Naive thymus-derived CD4-positive, alpha-beta T cell (primary cell): Measurements from ENCODE around the gene RCAN3. TPM values are rescaled to one million over a fixed set of nuclear protein-coding genes. Genes with fewer than 3 reads are reported as not detected.
A peak's percentile ranks its signal among the peaks of the same experiment; 100 is the strongest.

Experiments
- ATAC-seq: fragments of 150-1000 bp; cut with Tn5 transposase; 2 replicates; pipeline ENCODE4 v1.10.0; 2021; ENCODE audit warnings: mild to moderate bottlenecking, moderate library complexity
- CTCF ChIA-PET: fragments of 350-600 bp; sonication (Branson Sonifier 250); formaldehyde crosslinking; loops from one replicate; lab custom pipeline; 2021; ENCODE audit warnings: antibody characterized with exemption; lab: Charles Lee
- POLR2A ChIA-PET: fragments of 350-600 bp; sonication (Branson Sonifier 250); formaldehyde crosslinking; loops from one replicate; lab custom pipeline; 2021; ENCODE audit warnings: antibody characterized with exemption, inconsistent platforms; lab: Charles Lee
- DNase-seq, 9 donors: peaks; one replicate each; pipeline versions ENCODE4 v3.0.0 to v3.0.0-alpha.2; 2020 to 2022; ENCODE audit warnings: mixed read lengths in 1 of 9
- H3K27ac ChIP-seq: one replicate; pipeline ENCODE4 v1.7.0; 2013; ENCODE audit warnings: mild to moderate bottlenecking, low read depth, low read length, moderate library complexity
- H3K27me3 ChIP-seq, 2 donors: one replicate each; pipeline ENCODE4 v1.7.0; 2013; ENCODE audit warnings: low read length in 2 of 2, mild to moderate bottlenecking in 2 of 2, moderate library complexity in 2 of 2; ENCODE audit not compliant: control insufficient read depth in 2 of 2, insufficient read depth in 2 of 2
- H3K36me3 ChIP-seq, 3 experiments: 1 replicate in 2 of 3; 2 replicates in 1 of 3; pipeline ENCODE4 v1.7.0; 2013; ENCODE audit warnings: low read length in 3 of 3, mild to moderate bottlenecking in 3 of 3, moderate library complexity in 1 of 3; ENCODE audit not compliant: insufficient read depth in 3 of 3, control insufficient read depth in 2 of 3
- H3K4me1 ChIP-seq, 2 donors: one replicate each; pipeline ENCODE4 v1.7.0; 2013; ENCODE audit warnings: low read length in 2 of 2, mild to moderate bottlenecking in 2 of 2, moderate library complexity in 1 of 2; ENCODE audit not compliant: control insufficient read depth in 2 of 2, insufficient read depth in 2 of 2
- H3K4me3 ChIP-seq: 2 replicates; pipeline ENCODE4 v1.7.0; 2013; ENCODE audit warnings: mild to moderate bottlenecking, low read length
- H3K9me3 ChIP-seq, 3 experiments: 1 replicate in 2 of 3; 2 replicates in 1 of 3; pipeline ENCODE4 v1.7.0; 2013; ENCODE audit warnings: low read length in 3 of 3; ENCODE audit not compliant: control insufficient read depth in 2 of 3
- H3K27ac Mint-ChIP-seq, 9 donors: one replicate each; pipeline ENCODE4 v1.8.0; 2020 to 2022; ENCODE audit warnings: mixed read lengths in 9 of 9, mild to moderate bottlenecking in 8 of 9, moderate library complexity in 5 of 9, inconsistent platforms in 2 of 9
- H3K27me3 Mint-ChIP-seq, 5 donors: one replicate each; pipeline ENCODE4 v1.8.0; 2021 to 2022; ENCODE audit warnings: mixed read lengths in 5 of 5, mild to moderate bottlenecking in 1 of 5
- H3K36me3 Mint-ChIP-seq, 5 donors: one replicate each; pipeline ENCODE4 v1.8.0; 2020 to 2022; ENCODE audit warnings: mixed read lengths in 5 of 5, mild to moderate bottlenecking in 3 of 5, inconsistent platforms in 1 of 5
- H3K4me1 Mint-ChIP-seq, 7 donors: one replicate each; pipeline ENCODE4 v1.8.0; 2020 to 2022; ENCODE audit warnings: mixed read lengths in 7 of 7, mild to moderate bottlenecking in 3 of 7, inconsistent platforms in 1 of 7
- H3K4me3 Mint-ChIP-seq, 10 donors: one replicate each; pipeline ENCODE4 v1.8.0; 2020 to 2022; ENCODE audit warnings: mild to moderate bottlenecking in 10 of 10, mixed read lengths in 10 of 10, moderate library complexity in 6 of 10, inconsistent platforms in 2 of 10
- H3K9me3 Mint-ChIP-seq, 11 donors: one replicate each; pipeline ENCODE4 v1.8.0; 2020 to 2022; ENCODE audit warnings: mixed read lengths in 11 of 11, mild to moderate bottlenecking in 4 of 11, inconsistent platforms in 1 of 11, moderate library complexity in 1 of 11
- intact Hi-C, 2 donors: fragments of 100-400 bp; cut with micrococcal nuclease; formaldehyde crosslinking; loops; one replicate each; pipeline ENCODE4 v1.15.1; 2023
- polyA plus RNA-seq, 2 donors: library from polyadenylated mRNA; unstranded; fragments of 300-500 nt; fragmentation: Illumina TruSeq; gene quantifications; one replicate each; pipeline ENCODE4 v1.2.3, GENCODE V29; 2021
- total RNA-seq, 6 experiments: library from RNA in 5 of 6; stranded (reverse) in 5 of 6; gene quantifications; 1 replicate in 5 of 6; 2 replicates in 1 of 6; pipeline ENCODE4 v1.2.3 and lab custom pipeline; 2021 to 2026

The RCAN3 gene
- total and polyA plus RNA-seq, 7 experiments from 2014 or later, result 68.5 to 247 (median 179) TPM

- H3K27ac Mint-ChIP-seq, result no peak overlapping the region
- ChIA-PET CTCF (interaction anchor here (0.7 to 1.2 kb wide), 3 partner anchors 9 to 142 kb away, joined by 3 to 4 read pairs (median 3); partner anchors contain the start of gene NIPAL3), POLR2A (no interaction called here)
- no peaks in the 10 kb centered on the region for H3K36me3 Mint-ChIP-seq
- H3K4me1 Mint-ChIP-seq, result peaks cover 10 to 31% (median 13%) of the 10 kb centered on the region in 7 donors
- H3K27ac ChIP-seq, result no peak overlapping the region
- no peaks in the 10 kb centered on the region for H3K9me3 ChIP-seq
- DNase-seq (no peak), ATAC-seq (no peak)
- H3K4me1 ChIP-seq, result peaks cover 0 to 8% of the 10 kb centered on the region in 2 donors
- intact Hi-C loops, result no loop called here
- no peak overlapping the region for H3K4me3 ChIP-seq
- H3K36me3 ChIP-seq, result no peaks in the 10 kb centered on the region
- H3K4me3 Mint-ChIP-seq, result no peak overlapping the region
- peaks cover 0 to 61% (median 9%) of the 10 kb centered on the region in 5 donors for H3K27me3 Mint-ChIP-seq
- H3K9me3 Mint-ChIP-seq, result no peaks in the 10 kb centered on the region
- no peaks in the 10 kb centered on the region for H3K27me3 ChIP-seq
Observed at GRCh38 chr1:24557711-24558131, 55.1 kb downstream of the RCAN3 start.

- H3K27me3 Mint-ChIP-seq, result peaks cover 0 to 56% (median 9%) of the 10 kb centered on the region in 5 donors
- CTCF ChIA-PET, result interaction anchor here (0.7 to 1.2 kb wide), 3 partner anchors 10 to 143 kb away, joined by 3 to 4 read pairs (median 3); partner anchors contain the start of gene NIPAL3
- H3K36me3 ChIP-seq, result no peaks in the 10 kb centered on the region
Observed at GRCh38 chr1:24558455-24558854, 55.8 kb downstream of the RCAN3 start.

GRCh38 chr1:24558902-24559791 lies 56.5 kb downstream of the RCAN3 start:
- CTCF ChIA-PET, result no interaction called here
- Mint-ChIP-seq H3K4me1 (peaks cover 10 to 34% (median 16%) of the 10 kb centered on the region in 7 donors), H3K27me3 (peaks cover 0 to 56% (median 9%) of the 10 kb centered on the region in 5 donors), H3K4me3 (no peak overlapping the region), H3K9me3 (no peaks in the 10 kb centered on the region), H3K27ac (peak overlapping the region in 1 of 9 donors; percentile 59), H3K36me3 (no peaks in the 10 kb centered on the region)
- peaks cover 0 to 8% of the 10 kb centered on the region in 2 donors for H3K4me1 ChIP-seq
- no peak for DNase-seq
- H3K27ac ChIP-seq, result no peak overlapping the region
- H3K4me3 ChIP-seq, result no peak overlapping the region
- no peaks in the 10 kb centered on the region for H3K9me3 ChIP-seq
- intact Hi-C loops, result no loop called here
- no peaks in the 10 kb centered on the region for H3K27me3 ChIP-seq
- ATAC-seq, result peak; percentile 41
- POLR2A ChIA-PET, result no interaction called here
- H3K36me3 ChIP-seq, result no peaks in the 10 kb centered on the region

More at GRCh38 chr1:24558455-24558854, 55.8 kb downstream of the RCAN3 start:
- Mint-ChIP-seq H3K27ac (peak overlapping the region in 1 of 9 donors; percentile 14), H3K36me3 (no peaks in the 10 kb centered on the region), H3K9me3 (no peaks in the 10 kb centered on the region), H3K4me1 (peaks cover 10 to 34% (median 16%) of the 10 kb centered on the region in 7 donors), H3K4me3 (no peak overlapping the region)
- POLR2A ChIA-PET, result no interaction called here
- intact Hi-C loops, result no loop called here
- Histone ChIP-seq H3K4me3 (no peak overlapping the region), H3K9me3 (no peaks in the 10 kb centered on the region), H3K4me1 (peaks cover 0 to 8% of the 10 kb centered on the region in 2 donors), H3K27ac (no peak overlapping the region), H3K27me3 (no peaks in the 10 kb centered on the region)
- DNase-seq, result no peak
- ATAC-seq, result no peak

- H3K27me3 Mint-ChIP-seq, result peaks cover 0 to 48% (median 9%) of the 10 kb centered on the region in 5 donors
- ChIA-PET POLR2A (no interaction called here), CTCF (no interaction called here)
- no peaks in the 10 kb centered on the region for H3K27me3 ChIP-seq
- no peaks in the 10 kb centered on the region for H3K36me3 Mint-ChIP-seq
- H3K4me1 Mint-ChIP-seq, result peaks cover 8 to 30% (median 14%) of the 10 kb centered on the region in 7 donors
- H3K4me1 ChIP-seq, result peaks cover 0 to 8% of the 10 kb centered on the region in 2 donors
- DNase-seq, result no peak
- ATAC-seq, result no peak
- no peaks in the 10 kb centered on the region for H3K36me3 ChIP-seq
- H3K9me3 Mint-ChIP-seq, result no peaks in the 10 kb centered on the region
- H3K27ac ChIP-seq, result no peak overlapping the region
- H3K4me3 ChIP-seq, result no peak overlapping the region
- no peaks in the 10 kb centered on the region for H3K9me3 ChIP-seq
- intact Hi-C loops, result no loop called here
- H3K4me3 Mint-ChIP-seq, result no peak overlapping the region
- H3K27ac Mint-ChIP-seq, result peak overlapping the region in 1 of 9 donors; percentile 81
Observed at GRCh38 chr1:24560361-24560760, 57.7 kb downstream of the RCAN3 start.

GRCh38 chr1:24562625-24563024 lies 60.0 kb downstream of the RCAN3 start:
- H3K27ac Mint-ChIP-seq, result no peak overlapping the region

GRCh38 chr1:24564695-24565094 lies 62.1 kb downstream of the RCAN3 start:
- Histone ChIP-seq H3K36me3 (no peaks in the 10 kb centered on the region), H3K4me1 (no peaks in the 10 kb centered on the region), H3K27me3 (no peaks in the 10 kb centered on the region), H3K4me3 (no peak overlapping the region), H3K27ac (no peak overlapping the region), H3K9me3 (no peaks in the 10 kb centered on the region)
- H3K27me3 Mint-ChIP-seq, result peaks cover 0 to 20% (median 0%) of the 10 kb centered on the region in 5 donors
- ATAC-seq (no peak), DNase-seq (no peak)
- H3K9me3 Mint-ChIP-seq, result no peaks in the 10 kb centered on the region
- peak overlapping the region in 1 of 9 donors; percentile 5 for H3K27ac Mint-ChIP-seq
- ChIA-PET POLR2A (no interaction called here), CTCF (no interaction called here)
- H3K4me3 Mint-ChIP-seq, result no peak overlapping the region
- H3K36me3 Mint-ChIP-seq, result no peaks in the 10 kb centered on the region
- H3K4me1 Mint-ChIP-seq, result peaks cover 3 to 22% (median 4%) of the 10 kb centered on the region in 7 donors
- intact Hi-C loops, result no loop called here

More at GRCh38 chr1:24562625-24563024, 60.0 kb downstream of the RCAN3 start:
- Histone ChIP-seq H3K27me3 (no peaks in the 10 kb centered on the region), H3K4me3 (no peak overlapping the region), H3K27ac (no peak overlapping the region), H3K4me1 (no peaks in the 10 kb centered on the region), H3K9me3 (no peaks in the 10 kb centered on the region), H3K36me3 (no peaks in the 10 kb centered on the region)
- no peak for ATAC-seq
- Mint-ChIP-seq H3K27me3 (peaks cover 0 to 29% (median 0%) of the 10 kb centered on the region in 5 donors), H3K9me3 (no peaks in the 10 kb centered on the region), H3K4me3 (no peak overlapping the region), H3K36me3 (no peaks in the 10 kb centered on the region), H3K4me1 (peaks cover 3 to 22% (median 5%) of the 10 kb centered on the region in 7 donors)
- POLR2A ChIA-PET, result interaction anchor here (0.7 kb wide), 1 partner anchor 25 kb away, joined by 3 read pairs; no protein-coding TSS in a partner anchor
- DNase-seq, result no peak
- CTCF ChIA-PET, result no interaction called here
- intact Hi-C loops, result no loop called here
